Measurements from ENCODE around the gene BAIAP2. TPM values are rescaled to one million over a fixed set of nuclear protein-coding genes. Genes with fewer than 3 reads are reported as not detected.
"Not testable (repeated sequence)": the region's sequence is repeated elsewhere in the genome, so short reads cannot be mapped to it uniquely, and the experiment has no call there.

Gene BAIAP2
- total RNA-seq, 2 donors from 2014 or later, result 14.7 to 22.7 TPM

- Histone ChIP-seq H3K27ac (no peak overlapping the region), H3K9ac (ENCODE audit: low read depth in 2 of 2, low read length in 2 of 2) (no peak overlapping the region), H3K4me3 (no peak overlapping the region), H3K36me3 (no peaks in the 10 kb centered on the region), H3K9me3 (no peaks in the 10 kb centered on the region), H3K4me1 (no peaks in the 10 kb centered on the region), H3K27me3 (no peaks in the 10 kb centered on the region)
- intact Hi-C loops (cut with DNase I), result no loop called here
- no peak for DNase-seq
- no peak for TF ChIP-seq CTCF (IDR thresholded peaks at IDR 0.05)
Measured at GRCh38 chr17:81153340-81153803, 118.4 kb downstream of the BAIAP2 start.

GRCh38 chr17:81154016-81154415 is 119.1 kb downstream of the BAIAP2 start:
- intact Hi-C loops (cut with DNase I); H3K4me3 ChIP-seq; H3K27me3 ChIP-seq; H3K36me3 ChIP-seq; H3K4me1 ChIP-seq; H3K9ac ChIP-seq (ENCODE audit: low read depth in 2 of 2, low read length in 2 of 2); H3K27ac ChIP-seq; DNase-seq; H3K9me3 ChIP-seq: not testable (repeated sequence)

- DNase-seq, result no peak
Measured at GRCh38 chr17:81154961-81155360, 120.0 kb downstream of the BAIAP2 start.

GRCh38 chr17:81156866-81157805 is 122.2 kb downstream of the BAIAP2 start:
- H3K36me3 ChIP-seq, result no peaks in the 10 kb centered on the region
- no peak overlapping the region for H3K9ac ChIP-seq (ENCODE audit: low read depth in 2 of 2, low read length in 2 of 2)
- no peaks in the 10 kb centered on the region for H3K4me1 ChIP-seq
- H3K27me3 ChIP-seq, result peaks cover 3% of the 10 kb centered on the region
- no peak overlapping the region for H3K4me3 ChIP-seq
- H3K27ac ChIP-seq, result no peak overlapping the region
- intact Hi-C loops (cut with DNase I), result no loop called here
- no peaks in the 10 kb centered on the region for H3K9me3 ChIP-seq
- TF ChIP-seq CTCF (IDR thresholded peaks at IDR 0.05), result no peak
- DNase-seq, result no peak

More at GRCh38 chr17:81154961-81155360, 120.0 kb downstream of the BAIAP2 start:
- H3K36me3 ChIP-seq, result no peaks in the 10 kb centered on the region
- TF ChIP-seq CTCF (IDR thresholded peaks at IDR 0.05), result no peak
- H3K4me3 ChIP-seq, result no peak overlapping the region
- H3K27ac ChIP-seq, result no peak overlapping the region
- H3K27me3 ChIP-seq, result no peaks in the 10 kb centered on the region
- intact Hi-C loops (cut with DNase I), result no loop called here
- H3K9me3 ChIP-seq, result no peaks in the 10 kb centered on the region
- H3K4me1 ChIP-seq, result no peaks in the 10 kb centered on the region
- no peak overlapping the region for H3K9ac ChIP-seq (ENCODE audit: low read depth in 2 of 2, low read length in 2 of 2)

GRCh38 chr17:81157848-81158687 is 123.1 kb downstream of the BAIAP2 start:
- H3K9me3 ChIP-seq, result no peaks in the 10 kb centered on the region
- H3K4me1 ChIP-seq, result no peaks in the 10 kb centered on the region
- H3K27me3 ChIP-seq, result peaks cover 3% of the 10 kb centered on the region
- H3K9ac ChIP-seq (ENCODE audit: low read depth in 2 of 2, low read length in 2 of 2), result no peak overlapping the region
- H3K4me3 ChIP-seq, result no peak overlapping the region
- DNase-seq, result no peak
- H3K36me3 ChIP-seq, result no peaks in the 10 kb centered on the region
- H3K27ac ChIP-seq, result no peak overlapping the region
- intact Hi-C loops (cut with DNase I), result no loop called here
- TF ChIP-seq CTCF (IDR thresholded peaks at IDR 0.05), result no peak
